GOT3 (cell line): ENCODE results near the gene ZNF219.
"Not testable (repeated sequence)": the region's sequence is repeated elsewhere in the genome, so short reads cannot be mapped to it uniquely, and the experiment has no call there.

Experiments used
- DNase-seq: peaks from one replicate; lab custom pipeline; 2025; ENCODE audit warnings: mixed read lengths; lab: John Stamatoyannopoulos, UW

Gene ZNF219

GRCh38 chr14:21041676-21042433 lies 56.6 kb downstream of the ZNF219 start, which contains the start of gene RNASE7:
TSS of gene RNASE7 (plus strand) at chr14:21042362. CDS start at chr14:21042993, 631 bp downstream.
- DNase-seq = no peak

GRCh38 chr14:21040941-21041340 lies 57.5 kb downstream of the ZNF219 start:
- not testable (repeated sequence) for DNase-seq

GRCh38 chr14:21040370-21040925 lies 58.0 kb downstream of the ZNF219 start:
- no peak for DNase-seq
